A549 (cell line): ENCODE measurements around the gene PCDH9.

ENCODE experiments used
- CTCF ChIP-seq: fragments of >200 bp; sonication (Bioruptor Twin); formaldehyde crosslinking; IDR thresholded peaks from 3 replicates; pipeline ENCODE4 v1.5.1; 2016
- EP300 ChIP-seq, 2 experiments: fragments of >200 bp; sonication (Bioruptor Twin); formaldehyde crosslinking; IDR thresholded peaks; 2 replicates in 1 of 2; 3 replicates in 1 of 2; pipeline ENCODE4 v1.6.1; 2016 to 2017
- HDAC2 ChIP-seq: fragments of 200-600 bp; sonication (generic); IDR thresholded peaks from 2 replicates; pipeline ENCODE4 v1.6.1; 2016
- HEYL ChIP-seq: fragments of 250-450 bp; sonication (Bioruptor Pico); IDR thresholded peaks from 2 replicates; pipeline ENCODE4 v1.8.0; 2021; ENCODE audit warnings: mild to moderate bottlenecking, moderate library complexity
- JUNB ChIP-seq: fragments of >200 bp; sonication (Bioruptor Twin); formaldehyde crosslinking; IDR thresholded peaks from 2 replicates; pipeline ENCODE4 v1.6.1; 2016
- KDM1A ChIP-seq: fragments of 200-600 bp; sonication (generic); IDR thresholded peaks from 2 replicates; pipeline ENCODE4 v1.6.1; 2016; ENCODE audit warnings: low read depth, mild to moderate bottlenecking
- POLR2A ChIP-seq: IDR thresholded peaks from 2 replicates; pipeline ENCODE4 v1.6.1; 2012; ENCODE audit warnings: mild to moderate bottlenecking, low read length
- POLR2AphosphoS2 ChIP-seq: conservative IDR thresholded peaks from 2 replicates; pipeline ENCODE4 v1.6.1; 2012; ENCODE audit warnings: low read length, improper control_type of control experiment, inconsistent platforms
- RAD21 ChIP-seq, 2 experiments: fragments of >200 bp in 1 of 2; sonication (Bioruptor Twin) in 1 of 2; formaldehyde crosslinking in 1 of 2; IDR thresholded peaks in 1 of 2; conservative IDR thresholded peaks in 1 of 2; 2 replicates in 1 of 2; 3 replicates in 1 of 2; pipeline ENCODE4 v1.6.1; 2012 to 2018; ENCODE audit warnings: inconsistent platforms in 1 of 2
- REST ChIP-seq: fragments of 200-600 bp; sonication (generic); IDR thresholded peaks from 2 replicates; pipeline ENCODE4 v1.6.1; 2016; ENCODE audit warnings: antibody characterized with exemption, mild to moderate bottlenecking, moderate library complexity
- TP53 ChIP-seq: fragments of 250-450 bp; sonication (Bioruptor Pico); IDR thresholded peaks from 2 replicates; pipeline ENCODE4 v1.5.0; 2021; ENCODE audit warnings: mild to moderate bottlenecking, moderate library complexity
- USF2 ChIP-seq: fragments of 450-650 bp; IDR thresholded peaks from 2 replicates; pipeline ENCODE4 v1.6.1; 2014; ENCODE audit warnings: antibody characterized with exemption

- TF ChIP-seq CTCF (no peak), JUNB (no peak), HDAC2 (no peak), EP300 (IDR thresholded peaks at IDR 0.05) (no peak), POLR2A (no peak), REST (no peak), HEYL (CRISPR knock-in tag) (no peak), USF2 (no peak), POLR2AphosphoS2 (no peak), KDM1A (no peak), RAD21 (conservative IDR thresholded peaks at IDR 0.05 in 1 of 2, IDR thresholded peaks at IDR 0.05 in 1 of 2) (no peak), TP53 (CRISPR knock-in tag) (no peak)
Observed at GRCh38 chr13:66425741-66426140, 804.4 kb downstream of the PCDH9 start.
